Activated naive CD4-positive, alpha-beta T cell treated with anti-CD3 and anti-CD28 coated beads for 36 hours (primary cell): ENCODE data around the gene RPS19. TPM values are rescaled to one million over a fixed set of nuclear protein-coding genes. Genes with fewer than 3 reads are reported as not detected.

ENCODE experiments used
- microRNA-seq: library from miRNA; unstranded; fragments of <30 nt; microRNA quantifications from one replicate; pipeline ENCODE4 v1.2.0, GENCODE V29; 2022; ENCODE audit warnings: borderline microRNAs expressed, borderline replicate concordance
- total RNA-seq, 2 experiments: library from RNA; stranded (reverse); gene quantifications; one replicate each; pipeline ENCODE4 v1.2.3, GENCODE V29; 2021

Gene RPS19
- total RNA-seq, 2 experiments from 2014 or later: 4,092 to 4,109 TPM

Small RNA genes within 50 kb of the gene (microRNA-seq; reads per million reads assigned to microRNA genes)
- 1.6 reads per million for gene MIR6797

Other genes with a start within 250 kb of the RPS19 start
- not detected for gene CEACAM4, start 233.2 kb upstream of the RPS19 start, total RNA-seq
- not detected for gene CEACAM7, start 172.0 kb upstream of the RPS19 start, total RNA-seq
- gene CEACAM5, start 151.6 kb upstream of the RPS19 start, total RNA-seq: not detected
- gene CEACAM6, start 104.7 kb upstream of the RPS19 start, total RNA-seq: not detected
- not detected for gene CEACAM3, start 63.7 kb upstream of the RPS19 start, total RNA-seq
- gene LYPD4, start 15.6 kb upstream of the RPS19 start, total RNA-seq: not detected
- not detected for gene DMRTC2, start 15.2 kb upstream of the RPS19 start, total RNA-seq
- 1 to 10 TPM; 2.5 to 2.7 TPM for gene CD79A, start 17.0 kb downstream of the RPS19 start, total RNA-seq
- gene ARHGEF1, start 22.9 kb downstream of the RPS19 start, total RNA-seq: 100 to 1,000 TPM; 246 to 260 TPM
- gene ERFL, start 68.2 kb downstream of the RPS19 start, total RNA-seq: 1 to 10 TPM in 1 of 2 experiments, under 1 TPM in 1; 0.99 to 1.3 TPM
- 10 to 100 TPM; 32.8 TPM for gene RABAC1, start 99.1 kb downstream of the RPS19 start, total RNA-seq
- gene ATP1A3, start 134.0 kb downstream of the RPS19 start, total RNA-seq: 1 to 10 TPM; 1.1 to 1.5 TPM
- 1 to 10 TPM; 1.9 to 2.2 TPM for gene GRIK5, start 210.0 kb downstream of the RPS19 start, total RNA-seq
- gene ZNF574, start 215.9 kb downstream of the RPS19 start, total RNA-seq: 1 to 10 TPM; 8.4 to 8.8 TPM